ENCODE results near the gene SCN11A. TPM values are rescaled to one million over a fixed set of nuclear protein-coding genes. Genes with fewer than 3 reads are reported as not detected.

SCN11A gene
- total and polyA plus RNA-seq, 2 of the 13 experiments (the other 11 are each of a cell fraction or from before 2014, with no cell fraction given): 0.02 to 0.11 TPM

DNA sequence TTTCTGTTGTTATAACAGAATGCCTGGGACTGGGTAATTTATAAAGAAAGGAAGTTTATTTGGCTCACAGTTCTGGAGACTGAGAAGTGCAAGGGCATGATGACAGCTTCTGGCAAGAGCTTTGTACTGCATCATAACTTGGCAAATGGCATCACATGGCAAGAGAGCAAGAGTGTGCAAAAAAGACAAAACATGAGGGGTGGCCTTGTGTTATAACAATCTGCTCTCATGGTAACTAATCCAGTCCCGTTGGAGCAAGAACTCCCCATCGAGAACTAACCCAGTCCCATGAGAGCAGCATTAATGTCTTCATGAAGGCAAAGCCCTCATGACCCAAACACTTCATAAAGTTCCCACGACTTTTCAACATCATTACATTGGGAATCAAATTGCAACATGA lies 23.2 kb downstream of the SCN11A start:
- DNase-seq (ENCODE audit: low spot score) (no peak), ATAC-seq (no peak), FAIRE-seq (no peak)
- intact Hi-C loops (cut with micrococcal nuclease; ENCODE audit: unreplicated experiment): no loop called here
- Histone ChIP-seq H4K20me1 (ENCODE audit: insufficient read depth, low read length) (no peaks in the 10 kb centered on the region), H2AFZ (ENCODE audit: low read length) (no peak overlapping the region), H3K4me3 (replicated peaks in 1 of 3; ENCODE audit: insufficient read depth in 1 of 3, low read depth in 2 of 3, low read length in 3 of 3) (no peak overlapping the region), H3K27ac (ENCODE audit: extremely low read length, insufficient read depth, low read length) (no peak overlapping the region), H3K4me1 (ENCODE audit: insufficient read depth, low read length) (no peaks in the 10 kb centered on the region), H3K9ac (ENCODE audit: insufficient read depth, low read depth, low read length) (no peak overlapping the region), H3K27me3 (ENCODE audit: control insufficient read depth in 1 of 2, insufficient read depth in 2 of 2, low read length in 2 of 2) (0 out of 5 replicates have a peak, but pooled peaks cover 0 to 4% of the 10 kb centered on the region in 2 experiments), H3K79me2 (ENCODE audit: insufficient read depth, low read length) (no peaks in the 10 kb centered on the region), H3K4me2 (ENCODE audit: low read depth, low read length) (no peak overlapping the region), H3K9me3 (ENCODE audit: low read length) (no peaks in the 10 kb centered on the region), H3K36me3 (replicated peaks in 1 of 2; ENCODE audit: control insufficient read depth in 1 of 2, insufficient read depth in 2 of 2, low read length in 2 of 2) (no peaks in the 10 kb centered on the region)
- ChIA-PET POLR2A (no interaction called here), CTCF (ENCODE audit: low intra/inter-chr PET ratio, low total read pairs) (no interaction called here)
- no TSS peak for BruUV-seq (replicated peaks)
- 0% methylated on average over 3 of the region's 3 CpGs for WGBS (ENCODE audit: low lambda C conversion rate)
- in situ Hi-C loops (cut with HindIII; ENCODE audit: extremely low pct_ligation_motif_present, low pct_unique_long_range_greater_than_20kb): no loop called here
- TF ChIP-seq HOXA9 (CRISPR knock-in tag; IDR thresholded peaks at IDR 0.05; ENCODE audit: borderline replicate concordance): no peak
- TF ChIP-seq ZNF839 (CRISPR knock-in tag; IDR thresholded peaks at IDR 0.05; ENCODE audit: borderline replicate concordance): no peak
- no peak for TF ChIP-seq PRMT3 (CRISPR knock-in tag; IDR thresholded peaks at IDR 0.05; ENCODE audit: borderline replicate concordance, low read depth)
- no peak for TF ChIP-seq KDM5A (IDR thresholded peaks at IDR 0.05; ENCODE audit: borderline replicate concordance, low read length)
- TF ChIP-seq YY1 (IDR thresholded peaks at IDR 0.05; ENCODE audit: insufficient read depth, insufficient replicate concordance, low read depth, low read length): no peak
- TF ChIP-seq, protein P1, sequence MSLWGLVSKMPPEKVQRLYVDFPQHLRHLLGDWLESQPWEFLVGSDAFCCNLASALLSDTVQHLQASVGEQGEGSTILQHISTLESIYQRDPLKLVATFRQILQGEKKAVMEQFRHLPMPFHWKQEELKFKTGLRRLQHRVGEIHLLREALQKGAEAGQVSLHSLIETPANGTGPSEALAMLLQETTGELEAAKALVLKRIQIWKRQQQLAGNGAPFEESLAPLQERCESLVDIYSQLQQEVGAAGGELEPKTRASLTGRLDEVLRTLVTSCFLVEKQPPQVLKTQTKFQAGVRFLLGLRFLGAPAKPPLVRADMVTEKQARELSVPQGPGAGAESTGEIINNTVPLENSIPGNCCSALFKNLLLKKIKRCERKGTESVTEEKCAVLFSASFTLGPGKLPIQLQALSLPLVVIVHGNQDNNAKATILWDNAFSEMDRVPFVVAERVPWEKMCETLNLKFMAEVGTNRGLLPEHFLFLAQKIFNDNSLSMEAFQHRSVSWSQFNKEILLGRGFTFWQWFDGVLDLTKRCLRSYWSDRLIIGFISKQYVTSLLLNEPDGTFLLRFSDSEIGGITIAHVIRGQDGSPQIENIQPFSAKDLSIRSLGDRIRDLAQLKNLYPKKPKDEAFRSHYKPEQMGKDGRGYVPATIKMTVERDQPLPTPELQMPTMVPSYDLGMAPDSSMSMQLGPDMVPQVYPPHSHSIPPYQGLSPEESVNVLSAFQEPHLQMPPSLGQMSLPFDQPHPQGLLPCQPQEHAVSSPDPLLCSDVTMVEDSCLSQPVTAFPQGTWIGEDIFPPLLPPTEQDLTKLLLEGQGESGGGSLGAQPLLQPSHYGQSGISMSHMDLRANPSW (CRISPR knock-in tag; IDR thresholded peaks at IDR 0.05; ENCODE audit: borderline replicate concordance): no peak
- no peak for TF ChIP-seq DNMT1 (CRISPR knock-in tag; IDR thresholded peaks at IDR 0.05)
- no peak for TF ChIP-seq KDM1A (CRISPR knock-in tag; IDR thresholded peaks at IDR 0.05)
- no peak for TF ChIP-seq ZNF790 (CRISPR knock-in tag; IDR thresholded peaks at IDR 0.05; ENCODE audit: borderline replicate concordance)
- TF ChIP-seq KDM2A (CRISPR knock-in tag; IDR thresholded peaks at IDR 0.05; ENCODE audit: borderline replicate concordance, low read depth): no peak
- TF ChIP-seq RBM22 (optimal IDR thresholded peaks at IDR 0.05; ENCODE audit: low read length): no peak
- TF ChIP-seq MED1 (CRISPR knock-in tag; IDR thresholded peaks at IDR 0.05): no peak
- TF ChIP-seq ZNF616 (CRISPR knock-in tag; IDR thresholded peaks at IDR 0.05; ENCODE audit: low read depth): no peak
- TF ChIP-seq, protein P2, sequence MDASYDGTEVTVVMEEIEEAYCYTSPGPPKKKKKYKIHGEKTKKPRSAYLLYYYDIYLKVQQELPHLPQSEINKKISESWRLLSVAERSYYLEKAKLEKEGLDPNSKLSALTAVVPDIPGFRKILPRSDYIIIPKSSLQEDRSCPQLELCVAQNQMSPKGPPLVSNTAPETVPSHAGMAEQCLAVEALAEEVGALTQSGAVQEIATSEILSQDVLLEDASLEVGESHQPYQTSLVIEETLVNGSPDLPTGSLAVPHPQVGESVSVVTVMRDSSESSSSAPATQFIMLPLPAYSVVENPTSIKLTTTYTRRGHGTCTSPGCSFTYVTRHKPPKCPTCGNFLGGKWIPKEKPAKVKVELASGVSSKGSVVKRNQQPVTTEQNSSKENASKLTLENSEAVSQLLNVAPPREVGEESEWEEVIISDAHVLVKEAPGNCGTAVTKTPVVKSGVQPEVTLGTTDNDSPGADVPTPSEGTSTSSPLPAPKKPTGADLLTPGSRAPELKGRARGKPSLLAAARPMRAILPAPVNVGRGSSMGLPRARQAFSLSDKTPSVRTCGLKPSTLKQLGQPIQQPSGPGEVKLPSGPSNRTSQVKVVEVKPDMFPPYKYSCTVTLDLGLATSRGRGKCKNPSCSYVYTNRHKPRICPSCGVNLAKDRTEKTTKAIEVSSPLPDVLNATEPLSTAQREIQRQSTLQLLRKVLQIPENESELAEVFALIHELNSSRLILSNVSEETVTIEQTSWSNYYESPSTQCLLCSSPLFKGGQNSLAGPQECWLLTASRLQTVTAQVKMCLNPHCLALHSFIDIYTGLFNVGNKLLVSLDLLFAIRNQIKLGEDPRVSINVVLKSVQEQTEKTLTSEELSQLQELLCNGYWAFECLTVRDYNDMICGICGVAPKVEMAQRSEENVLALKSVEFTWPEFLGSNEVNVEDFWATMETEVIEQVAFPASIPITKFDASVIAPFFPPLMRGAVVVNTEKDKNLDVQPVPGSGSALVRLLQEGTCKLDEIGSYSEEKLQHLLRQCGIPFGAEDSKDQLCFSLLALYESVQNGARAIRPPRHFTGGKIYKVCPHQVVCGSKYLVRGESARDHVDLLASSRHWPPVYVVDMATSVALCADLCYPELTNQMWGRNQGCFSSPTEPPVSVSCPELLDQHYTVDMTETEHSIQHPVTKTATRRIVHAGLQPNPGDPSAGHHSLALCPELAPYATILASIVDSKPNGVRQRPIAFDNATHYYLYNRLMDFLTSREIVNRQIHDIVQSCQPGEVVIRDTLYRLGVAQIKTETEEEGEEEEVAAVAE (CRISPR knock-in tag; IDR thresholded peaks at IDR 0.05; ENCODE audit: borderline replicate concordance): no peak
- no peak for TF ChIP-seq ZNF382 (CRISPR knock-in tag; IDR thresholded peaks at IDR 0.05; ENCODE audit: borderline replicate concordance)
- TF ChIP-seq ZNF569 (CRISPR knock-in tag; IDR thresholded peaks at IDR 0.05; ENCODE audit: borderline replicate concordance): no peak
